ENCODE measurements around the gene CTSF. TPM values are rescaled to one million over a fixed set of nuclear protein-coding genes. Genes with fewer than 3 reads are reported as not detected.
"Not testable (repeated sequence)": the region's sequence is repeated elsewhere in the genome, so short reads cannot be mapped to it uniquely, and the experiment has no call there.

CTSF gene
- total RNA-seq, 2 donors from 2014 or later = 5.0 to 18.6 TPM

- H3K4me1 Mint-ChIP-seq = peaks cover 16% of the 10 kb centered on the region
- no peaks in the 10 kb centered on the region for H3K27me3 Mint-ChIP-seq (ENCODE audit: insufficient read depth)
- TF ChIP-seq CTCF (conservative IDR thresholded peaks at IDR 0.05) = no peak
- 88 to 98% methylated on average over 10 of the region's 10 CpGs for WGBS, 2 experiments (ENCODE audit: insufficient coverage in 1 of 2, insufficient read length in 1 of 2)
- no peak for DNase-seq
- H3K36me3 ChIP-seq (ENCODE audit: control insufficient read depth, insufficient read depth, low read length) = no peaks in the 10 kb centered on the region
- no peaks in the 10 kb centered on the region for H3K27me3 ChIP-seq (ENCODE audit: control insufficient read depth, insufficient read depth, low read length, poor library complexity, severe bottlenecking)
- H3K9me3 ChIP-seq (ENCODE audit: control insufficient read depth, low read length) = no peaks in the 10 kb centered on the region
- H3K4me1 ChIP-seq (ENCODE audit: control insufficient read depth, insufficient read depth, low read length) = no peaks in the 10 kb centered on the region
- peaks cover 33% of the 10 kb centered on the region for H3K36me3 Mint-ChIP-seq (ENCODE audit: low read depth)
- no peaks in the 10 kb centered on the region for H3K9me3 Mint-ChIP-seq
- H3K4me3 ChIP-seq (ENCODE audit: low read length) = no peak overlapping the region
- H3K27ac Mint-ChIP-seq = no peak overlapping the region
- no peak overlapping the region for H3K4me3 Mint-ChIP-seq
- H3K9ac ChIP-seq (ENCODE audit: extremely low read depth, low read length, poor library complexity, severe bottlenecking) = no peak overlapping the region
- no peak overlapping the region for H3K27ac ChIP-seq (ENCODE audit: low read depth, low read length)
These were observed 26.0 kb downstream of the CTSF start for GRCh38 chr11:66542362-66542761.

- H3K27me3 ChIP-seq (ENCODE audit: control insufficient read depth, insufficient read depth, low read length, poor library complexity, severe bottlenecking) = no peaks in the 10 kb centered on the region
- peaks cover 36% of the 10 kb centered on the region for H3K36me3 Mint-ChIP-seq (ENCODE audit: low read depth)
- H3K27ac Mint-ChIP-seq = no peak overlapping the region
- WGBS, 2 experiments (ENCODE audit: insufficient coverage in 1 of 2, insufficient read length in 1 of 2) = 91 to 100% methylated on average over 2 to 4 of the region's 4 CpGs
- no peak overlapping the region for H3K27ac ChIP-seq (ENCODE audit: low read depth, low read length)
- no peaks in the 10 kb centered on the region for H3K27me3 Mint-ChIP-seq (ENCODE audit: insufficient read depth)
- DNase-seq = no peak
- no peak overlapping the region for H3K4me3 Mint-ChIP-seq
- H3K9me3 Mint-ChIP-seq = no peaks in the 10 kb centered on the region
- no peak overlapping the region for H3K9ac ChIP-seq (ENCODE audit: extremely low read depth, low read length, poor library complexity, severe bottlenecking)
- no peaks in the 10 kb centered on the region for H3K4me1 ChIP-seq (ENCODE audit: control insufficient read depth, insufficient read depth, low read length)
- H3K36me3 ChIP-seq (ENCODE audit: control insufficient read depth, insufficient read depth, low read length) = no peaks in the 10 kb centered on the region
- TF ChIP-seq CTCF (conservative IDR thresholded peaks at IDR 0.05) = no peak
- H3K4me3 ChIP-seq (ENCODE audit: low read length) = no peak overlapping the region
- no peaks in the 10 kb centered on the region for H3K9me3 ChIP-seq (ENCODE audit: control insufficient read depth, low read length)
- H3K4me1 Mint-ChIP-seq = peaks cover 16% of the 10 kb centered on the region
These were observed 26.5 kb downstream of the CTSF start for GRCh38 chr11:66541892-66542291.

GRCh38 chr11:66540598-66540997 is 27.8 kb downstream of the CTSF start:
- not testable (repeated sequence) for H3K27ac Mint-ChIP-seq; DNase-seq; H3K4me1 ChIP-seq (ENCODE audit: control insufficient read depth, insufficient read depth, low read length); H3K27ac ChIP-seq (ENCODE audit: low read depth, low read length); H3K4me3 ChIP-seq (ENCODE audit: low read length); H3K9me3 ChIP-seq (ENCODE audit: control insufficient read depth, low read length); H3K36me3 ChIP-seq (ENCODE audit: control insufficient read depth, insufficient read depth, low read length); H3K4me3 Mint-ChIP-seq; H3K27me3 ChIP-seq (ENCODE audit: control insufficient read depth, insufficient read depth, low read length, poor library complexity, severe bottlenecking); H3K27me3 Mint-ChIP-seq (ENCODE audit: insufficient read depth); H3K9ac ChIP-seq (ENCODE audit: extremely low read depth, low read length, poor library complexity, severe bottlenecking); H3K9me3 Mint-ChIP-seq
- 96% methylated on average over 6 to 8 of the region's 8 CpGs for WGBS, 2 experiments (ENCODE audit: insufficient coverage in 1 of 2, insufficient read length in 1 of 2)
- Mint-ChIP-seq H3K36me3 (ENCODE audit: low read depth) (peaks cover 42% of the 10 kb centered on the region), H3K4me1 (peaks cover 16% of the 10 kb centered on the region)

GRCh38 chr11:66539870-66540213 is 28.6 kb downstream of the CTSF start:
- no peak for DNase-seq
- Mint-ChIP-seq H3K27me3 (ENCODE audit: insufficient read depth) (no peaks in the 10 kb centered on the region), H3K4me1 (peaks cover 13% of the 10 kb centered on the region), H3K4me3 (no peak overlapping the region), H3K9me3 (no peaks in the 10 kb centered on the region), H3K36me3 (ENCODE audit: low read depth) (peaks cover 47% of the 10 kb centered on the region), H3K27ac (no peak overlapping the region)
- WGBS, 2 experiments (ENCODE audit: insufficient coverage in 1 of 2, insufficient read length in 1 of 2) = 93% methylated on average over 8 to 10 of the region's 10 CpGs
- no peaks in the 10 kb centered on the region for H3K27me3 ChIP-seq (ENCODE audit: control insufficient read depth, insufficient read depth, low read length, poor library complexity, severe bottlenecking)
- H3K36me3 ChIP-seq (ENCODE audit: control insufficient read depth, insufficient read depth, low read length) = peaks cover 8% of the 10 kb centered on the region
- no peak overlapping the region for H3K27ac ChIP-seq (ENCODE audit: low read depth, low read length)
- TF ChIP-seq CTCF (conservative IDR thresholded peaks at IDR 0.05) = no peak
- no peaks in the 10 kb centered on the region for H3K4me1 ChIP-seq (ENCODE audit: control insufficient read depth, insufficient read depth, low read length)
- H3K9me3 ChIP-seq (ENCODE audit: control insufficient read depth, low read length) = no peaks in the 10 kb centered on the region
- H3K4me3 ChIP-seq (ENCODE audit: low read length) = no peak overlapping the region
- H3K9ac ChIP-seq (ENCODE audit: extremely low read depth, low read length, poor library complexity, severe bottlenecking) = no peak overlapping the region
